Astrocyte (in vitro differentiated cells and primary cell): ENCODE measurements around the gene PLS3. TPM values are rescaled to one million over a fixed set of nuclear protein-coding genes. Genes with fewer than 3 reads are reported as not detected.
A peak's percentile ranks its signal among the peaks of the same experiment; 100 is the strongest.

Experiments
- DNase-seq: peaks from one replicate; pipeline ENCODE4 v3.0.0-alpha.2; 2010; ENCODE audit warnings: low read depth
- FAIRE-seq: peaks from 2 replicates; lab custom pipeline; 2011; peaks lifted over from hg19 to GRCh38; lab: Jason Lieb, UNC
- H2AFZ ChIP-seq: 2 replicates; pipeline ENCODE4 v1.6.0; 2012; ENCODE audit warnings: low read depth, low read length, inconsistent platforms
- H3K27ac ChIP-seq: 2 replicates; pipeline ENCODE4 v1.5.1; 2011; ENCODE audit warnings: low read depth, low read length, inconsistent platforms
- H3K27me3 ChIP-seq: 2 replicates; pipeline ENCODE4 v1.6.0; 2011; ENCODE audit warnings: low read length, inconsistent platforms; ENCODE audit not compliant: insufficient read depth
- H3K36me3 ChIP-seq: 2 replicates; pipeline ENCODE4 v1.5.1; 2011; ENCODE audit warnings: low read length, inconsistent platforms; ENCODE audit not compliant: insufficient read depth
- H3K4me1 ChIP-seq: 2 replicates; pipeline ENCODE4 v1.5.1; 2011; ENCODE audit warnings: low read length, inconsistent platforms; ENCODE audit not compliant: insufficient read depth
- H3K4me2 ChIP-seq: 2 replicates; pipeline ENCODE4 v1.6.0; 2012; ENCODE audit warnings: low read length, inconsistent platforms
- H3K4me3 ChIP-seq: 2 replicates; pipeline ENCODE4 v1.5.1; 2011; ENCODE audit warnings: low read depth, mild to moderate bottlenecking, low read length, inconsistent platforms; ENCODE audit not compliant: insufficient read depth
- H3K79me2 ChIP-seq: 2 replicates; pipeline ENCODE4 v1.6.0; 2012; ENCODE audit warnings: mild to moderate bottlenecking, low read length, inconsistent platforms; ENCODE audit not compliant: insufficient read depth
- H3K9ac ChIP-seq: 2 replicates; pipeline ENCODE4 v1.6.0; 2012; ENCODE audit warnings: mild to moderate bottlenecking, low read length, inconsistent platforms
- H3K9me3 ChIP-seq: 2 replicates; pipeline ENCODE4 v1.5.1; 2012; ENCODE audit warnings: low read depth, mild to moderate bottlenecking, low read length, inconsistent platforms; ENCODE audit not compliant: insufficient read depth
- H4K20me1 ChIP-seq: 2 replicates; pipeline ENCODE4 v1.6.0; 2012; ENCODE audit warnings: low read length, inconsistent platforms; ENCODE audit not compliant: insufficient read depth
- H3K27ac Mint-ChIP-seq: one replicate; pipeline ENCODE4 v1.8.0; 2021; ENCODE audit warnings: mild to moderate bottlenecking, mixed read lengths; ENCODE audit not compliant: unreplicated experiment
- H3K27me3 Mint-ChIP-seq: one replicate; pipeline ENCODE4 v1.8.0; 2021; ENCODE audit warnings: low read depth, mixed read lengths; ENCODE audit not compliant: unreplicated experiment
- H3K36me3 Mint-ChIP-seq: one replicate; pipeline ENCODE4 v1.8.0; 2021; ENCODE audit warnings: low read depth, mixed read lengths; ENCODE audit not compliant: unreplicated experiment
- H3K4me1 Mint-ChIP-seq: one replicate; pipeline ENCODE4 v1.8.0; 2021; ENCODE audit warnings: low read depth, mixed read lengths; ENCODE audit not compliant: unreplicated experiment
- H3K4me3 Mint-ChIP-seq: one replicate; pipeline ENCODE4 v1.8.0; 2021; ENCODE audit warnings: mild to moderate bottlenecking, moderate library complexity, mixed read lengths; ENCODE audit not compliant: unreplicated experiment
- H3K9me3 Mint-ChIP-seq: one replicate; pipeline ENCODE4 v1.8.0; 2021; ENCODE audit warnings: mild to moderate bottlenecking, mixed read lengths; ENCODE audit not compliant: unreplicated experiment
- CTCF ChIP-seq: IDR thresholded peaks from 2 replicates; pipeline ENCODE4 v1.5.1; 2011; ENCODE audit warnings: low read depth, mild to moderate bottlenecking, inconsistent platforms, low read length, moderate library complexity; ENCODE audit not compliant: insufficient read depth
- EZH2 ChIP-seq: IDR thresholded peaks from 2 replicates; pipeline ENCODE4 v1.6.1; 2012; ENCODE audit warnings: mild to moderate bottlenecking, low read length, inconsistent platforms; ENCODE audit not compliant: insufficient read depth
- total RNA-seq: library from RNA; stranded (reverse); gene quantifications from 2 replicates; pipeline ENCODE4 v1.2.1, GENCODE V29; 2021

PLS3 gene
- total RNA-seq, 1 donor from 2014 or later: 313 TPM

GRCh38 chrX:115571712-115572111 is 10.7 kb downstream of the PLS3 start:
- peak; percentile 78 for FAIRE-seq
- Histone ChIP-seq H3K4me3 (no peak overlapping the region), H3K27me3 (no peaks in the 10 kb centered on the region), H2AFZ (no peak overlapping the region), H3K9me3 (no peaks in the 10 kb centered on the region), H3K4me2 (peak overlapping the region; percentile 0), H3K9ac (no peak overlapping the region), H3K36me3 (peaks cover 4% of the 10 kb centered on the region), H3K4me1 (no peaks in the 10 kb centered on the region), H4K20me1 (peaks cover 11% of the 10 kb centered on the region), H3K79me2 (peaks cover 91% of the 10 kb centered on the region), H3K27ac (peak overlapping the region; percentile 31)
- TF ChIP-seq CTCF: no peak
- no peak for TF ChIP-seq EZH2
- DNase-seq: no peak
- no peaks in the 10 kb centered on the region for H3K9me3 Mint-ChIP-seq
- peak overlapping the region; percentile 62 for H3K27ac Mint-ChIP-seq
- H3K4me3 Mint-ChIP-seq: no peak overlapping the region
- H3K36me3 Mint-ChIP-seq: no peaks in the 10 kb centered on the region
- H3K27me3 Mint-ChIP-seq: no peaks in the 10 kb centered on the region
- no peaks in the 10 kb centered on the region for H3K4me1 Mint-ChIP-seq

GRCh38 chrX:115573185-115573584 is 12.2 kb downstream of the PLS3 start:
- Mint-ChIP-seq H3K36me3 (no peaks in the 10 kb centered on the region), H3K27me3 (no peaks in the 10 kb centered on the region), H3K4me1 (no peaks in the 10 kb centered on the region), H3K9me3 (no peaks in the 10 kb centered on the region), H3K4me3 (no peak overlapping the region), H3K27ac (no peak overlapping the region)
- Histone ChIP-seq H3K4me1 (no peaks in the 10 kb centered on the region), H3K27ac (no peak overlapping the region), H4K20me1 (peaks cover 4% of the 10 kb centered on the region), H3K36me3 (peaks cover 6% of the 10 kb centered on the region), H3K79me2 (peaks cover 92% of the 10 kb centered on the region), H3K9ac (no peak overlapping the region), H2AFZ (no peak overlapping the region), H3K9me3 (no peaks in the 10 kb centered on the region), H3K27me3 (no peaks in the 10 kb centered on the region), H3K4me2 (no peak overlapping the region), H3K4me3 (no peak overlapping the region)
- DNase-seq (no peak), FAIRE-seq (no peak)
- TF ChIP-seq CTCF (no peak), EZH2 (no peak)

GRCh38 chrX:115576676-115577075 is 15.7 kb downstream of the PLS3 start:
- FAIRE-seq: peak; percentile 49
- H3K4me1 Mint-ChIP-seq: no peaks in the 10 kb centered on the region

More at GRCh38 chrX:115576676-115577075, 15.7 kb downstream of the PLS3 start:
- DNase-seq: no peak
- H3K79me2 ChIP-seq: peaks cover 93% of the 10 kb centered on the region
- Mint-ChIP-seq H3K4me3 (no peak overlapping the region), H3K27me3 (no peaks in the 10 kb centered on the region), H3K9me3 (no peaks in the 10 kb centered on the region), H3K27ac (no peak overlapping the region), H3K36me3 (no peaks in the 10 kb centered on the region)
- peaks cover 6% of the 10 kb centered on the region for H3K36me3 ChIP-seq
- H3K27me3 ChIP-seq: no peaks in the 10 kb centered on the region
- H3K9ac ChIP-seq: no peak overlapping the region
- H3K4me2 ChIP-seq: no peak overlapping the region
- H3K9me3 ChIP-seq: no peaks in the 10 kb centered on the region
- H3K4me1 ChIP-seq: peaks cover 2% of the 10 kb centered on the region
- peaks cover 7% of the 10 kb centered on the region for H4K20me1 ChIP-seq
- H2AFZ ChIP-seq: no peak overlapping the region
- H3K4me3 ChIP-seq: no peak overlapping the region
- no peak overlapping the region for H3K27ac ChIP-seq
- TF ChIP-seq EZH2 (no peak), CTCF (no peak)
